HG03039 (cell line): ENCODE measurements around the gene TANGO6.
"Not testable (repeated sequence)": the region's sequence is repeated elsewhere in the genome, so short reads cannot be mapped to it uniquely, and the experiment has no call there.

Experiments used
- ATAC-seq: cut with Tn5 transposase; IDR thresholded peaks from one replicate; pipeline ENCODE4 v1.9.1; 2021; ENCODE audit warnings: mild to moderate bottlenecking, moderate library complexity; ENCODE audit not compliant: unreplicated experiment

The TANGO6 gene

GRCh38 chr16:68960910-68961309 is 117.6 kb downstream of the TANGO6 start:
- no peak for ATAC-seq

GRCh38 chr16:68961778-68962402 is 118.6 kb downstream of the TANGO6 start:
- ATAC-seq, result no peak

GRCh38 chr16:68969338-68969737 is 126.0 kb downstream of the TANGO6 start:
- no peak for ATAC-seq

GRCh38 chr16:68972013-68972412 is 128.7 kb downstream of the TANGO6 start:
- ATAC-seq, result no peak

GRCh38 chr16:68972720-68973119 is 129.4 kb downstream of the TANGO6 start:
- ATAC-seq, result no peak

GRCh38 chr16:68973611-68974120 is 130.3 kb downstream of the TANGO6 start:
- no peak for ATAC-seq

GRCh38 chr16:68978303-68978954 is 135.1 kb downstream of the TANGO6 start:
- no peak for ATAC-seq

- ATAC-seq, result no peak
These were observed 137.5 kb downstream of the TANGO6 start for GRCh38 chr16:68980695-68981315.

- ATAC-seq, result no peak
These were observed 138.6 kb downstream of the TANGO6 start for GRCh38 chr16:68981971-68982370.

GRCh38 chr16:68984467-68984866 is 141.1 kb downstream of the TANGO6 start:
- no peak for ATAC-seq

- ATAC-seq, result no peak
These were observed 141.9 kb downstream of the TANGO6 start for GRCh38 chr16:68985268-68985667.

- ATAC-seq, result no peak
These were observed 142.5 kb downstream of the TANGO6 start for GRCh38 chr16:68985855-68986254.

- no peak for ATAC-seq
These were observed 144.6 kb downstream of the TANGO6 start for GRCh38 chr16:68987734-68988457.

GRCh38 chr16:68990172-68990845 is 147.0 kb downstream of the TANGO6 start:
- ATAC-seq, result not testable (repeated sequence)

GRCh38 chr16:68991075-68991474 is 147.7 kb downstream of the TANGO6 start:
- no peak for ATAC-seq

GRCh38 chr16:68992521-68992920 is 149.2 kb downstream of the TANGO6 start:
- ATAC-seq, result no peak

- no peak for ATAC-seq
These were observed 150.1 kb downstream of the TANGO6 start for GRCh38 chr16:68993456-68993855.

- ATAC-seq, result no peak
These were observed 150.6 kb downstream of the TANGO6 start for GRCh38 chr16:68993885-68994284.

- ATAC-seq, result no peak
These were observed 151.0 kb downstream of the TANGO6 start for GRCh38 chr16:68994324-68994723.

- ATAC-seq, result no peak
These were observed 151.7 kb downstream of the TANGO6 start for GRCh38 chr16:68995011-68995504.

GRCh38 chr16:68997564-68997963 is 154.2 kb downstream of the TANGO6 start:
- ATAC-seq, result no peak
